Right lung (tissue), 5 donors: ENCODE results near the gene RASEF. TPM values are rescaled to one million over a fixed set of nuclear protein-coding genes. Genes with fewer than 3 reads are reported as not detected.

Experiments
- DNase-seq, 2 donors: peaks; one replicate each; pipeline ENCODE4 v3.0.0-alpha.2; 2013
- polyA plus RNA-seq, 5 donors: library from polyadenylated mRNA; unstranded; fragments of 120-200 nt; gene quantifications; one replicate each; pipeline versions ENCODE4 v1.2.1 to v1.2.3, GENCODE V29; 2013; ENCODE audit warnings: inconsistent platforms in 1 of 5, low replicate concordance in 1 of 5; ENCODE audit not compliant: insufficient read length in 5 of 5, insufficient read depth in 1 of 5

The RASEF gene
- polyA plus RNA-seq, 5 donors = 7.2 to 9.1 (median 8.5) TPM

- no peak for DNase-seq
Measured at GRCh38 chr9:83013867-83014605, 48.9 kb downstream of the RASEF start.

- peak; percentile 20 to 29 for DNase-seq
Measured at GRCh38 chr9:83012922-83013838, 49.8 kb downstream of the RASEF start.

- peak; percentile 33 to 39 for DNase-seq
Measured at GRCh38 chr9:83012168-83012921, 50.6 kb downstream of the RASEF start.

- DNase-seq = no peak
Measured at GRCh38 chr9:83011611-83012010, 51.3 kb downstream of the RASEF start.

- no peak for DNase-seq
Measured at GRCh38 chr9:83007521-83008300, 55.2 kb downstream of the RASEF start.

GRCh38 chr9:83006378-83006777, 56.6 kb downstream of the RASEF start:
- DNase-seq = no peak

DNA sequence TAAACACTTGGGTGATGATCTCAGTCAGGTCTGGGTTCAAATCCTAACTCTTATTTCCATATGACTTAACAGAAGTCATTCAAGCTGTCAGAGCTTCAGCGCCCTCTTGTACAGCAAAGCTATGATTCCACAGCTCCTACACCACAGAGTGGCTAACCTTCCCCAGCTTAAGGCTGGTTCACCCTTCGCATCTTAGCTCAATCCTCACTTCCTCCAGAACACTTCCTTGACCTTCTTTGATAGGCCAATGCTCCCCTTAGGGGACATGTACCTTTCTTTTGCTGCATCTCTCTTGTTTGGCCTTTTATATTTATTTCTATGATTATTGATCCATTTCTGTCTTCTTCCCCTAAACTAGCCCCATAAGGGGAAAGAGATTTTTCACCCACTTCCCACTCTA, 57.0 kb downstream of the RASEF start:
- no peak for DNase-seq

DNA sequence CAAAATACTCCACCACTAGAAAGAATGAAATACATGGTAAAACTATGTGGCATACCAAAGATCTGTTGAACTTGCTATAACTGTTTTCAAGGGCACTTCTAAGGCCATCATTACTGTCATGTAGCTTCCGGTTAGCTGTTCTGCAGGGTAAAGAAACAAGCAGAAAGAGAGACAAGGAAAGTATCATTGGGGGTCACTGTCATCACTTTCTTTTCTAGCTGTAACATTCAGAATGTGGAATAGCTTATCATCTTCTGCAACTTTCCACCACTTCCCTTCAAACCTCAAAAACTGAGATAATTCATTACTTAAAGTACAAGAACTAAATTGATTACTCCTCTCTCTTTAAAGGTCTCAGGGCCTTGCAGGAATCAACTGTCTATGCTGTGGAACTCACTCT, 57.6 kb downstream of the RASEF start:
- no peak for DNase-seq

DNA sequence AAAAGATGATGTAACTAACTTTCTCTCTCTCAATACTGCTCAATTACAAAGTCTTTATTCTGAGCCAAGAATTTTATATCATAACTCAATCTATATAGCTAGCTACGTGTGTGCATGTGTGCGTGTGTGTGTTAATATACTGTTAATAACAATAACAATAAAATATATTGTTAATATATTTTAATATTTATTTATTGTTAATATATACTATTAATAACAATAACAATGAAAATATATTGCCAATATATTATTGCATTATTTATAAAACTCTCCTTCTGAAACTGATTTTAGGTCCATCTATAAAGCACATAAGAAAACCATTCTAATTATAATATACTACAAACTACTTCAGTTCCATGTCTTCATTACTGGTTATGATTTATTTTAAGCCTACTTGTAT, 60.6 kb downstream of the RASEF start:
- DNase-seq = no peak

DNA sequence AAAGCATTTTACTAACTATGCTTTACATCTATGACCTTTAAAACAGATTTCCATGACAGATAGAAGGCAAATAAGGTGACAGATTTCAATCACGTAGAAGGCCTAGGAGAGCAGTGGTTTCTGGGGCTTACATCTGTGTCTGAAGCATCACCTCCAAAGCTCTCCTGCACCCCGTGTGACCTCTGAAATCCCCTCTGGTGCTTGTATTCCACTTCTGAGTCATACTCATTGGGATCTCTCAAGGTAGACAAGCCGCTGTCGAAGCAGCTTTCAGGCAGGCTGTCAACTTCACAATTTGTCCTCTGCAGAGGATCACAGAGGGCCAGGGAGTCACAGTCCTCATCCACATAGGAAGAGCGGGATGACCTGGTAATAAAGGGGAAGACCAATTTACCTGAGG, 62.2 kb downstream of the RASEF start:
- no peak for DNase-seq

DNA sequence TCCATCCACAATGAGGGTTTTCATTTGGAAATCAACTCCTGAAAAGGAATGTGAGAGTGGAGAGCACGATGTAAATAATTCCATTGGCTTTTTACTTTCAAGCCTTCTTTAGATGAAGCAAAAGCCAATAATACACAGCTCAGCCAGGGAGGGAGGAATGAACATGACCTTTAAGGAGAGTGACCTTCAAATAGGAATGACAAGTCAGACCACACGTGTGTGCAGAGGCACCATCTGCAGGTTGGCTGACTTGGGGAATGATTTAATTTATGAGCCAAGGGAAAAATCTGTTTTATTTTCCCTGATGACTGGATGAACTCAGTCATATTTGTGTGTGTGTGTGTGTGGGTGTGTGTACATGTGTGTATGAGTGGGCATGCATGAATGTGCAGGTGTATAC, 64.5 kb downstream of the RASEF start:
- DNase-seq = no peak

DNA sequence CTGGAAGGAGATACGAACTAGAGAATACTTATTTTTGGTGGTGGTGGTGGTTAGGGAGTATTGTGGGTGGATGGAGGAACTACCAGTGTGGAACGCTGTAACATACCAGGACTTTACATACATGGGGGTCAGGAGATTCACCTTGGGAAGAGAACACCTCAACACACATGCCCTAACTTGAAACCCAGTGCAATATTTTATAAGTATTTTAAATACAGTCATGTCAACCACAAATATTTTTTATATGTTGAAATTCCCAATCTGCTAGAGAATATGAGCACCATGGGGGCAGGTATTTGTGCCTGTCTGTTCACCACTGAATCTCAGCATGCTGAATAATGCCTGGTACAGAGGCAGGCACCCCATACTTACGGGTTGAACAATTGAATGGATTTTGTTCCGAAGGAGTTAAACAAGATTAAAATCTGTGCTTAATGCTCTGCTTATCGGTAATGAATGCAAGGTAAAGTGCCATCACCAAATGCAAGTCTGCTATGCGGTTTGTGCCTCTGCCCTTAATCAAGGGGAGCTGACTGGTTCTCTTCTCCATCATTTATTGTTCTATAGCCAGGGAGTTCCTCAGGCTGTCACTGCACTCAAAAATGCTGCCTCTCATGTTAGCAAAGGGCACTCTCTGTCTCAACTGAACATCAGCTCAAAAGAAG, 65.3 kb downstream of the RASEF start:
- no peak for DNase-seq

DNA sequence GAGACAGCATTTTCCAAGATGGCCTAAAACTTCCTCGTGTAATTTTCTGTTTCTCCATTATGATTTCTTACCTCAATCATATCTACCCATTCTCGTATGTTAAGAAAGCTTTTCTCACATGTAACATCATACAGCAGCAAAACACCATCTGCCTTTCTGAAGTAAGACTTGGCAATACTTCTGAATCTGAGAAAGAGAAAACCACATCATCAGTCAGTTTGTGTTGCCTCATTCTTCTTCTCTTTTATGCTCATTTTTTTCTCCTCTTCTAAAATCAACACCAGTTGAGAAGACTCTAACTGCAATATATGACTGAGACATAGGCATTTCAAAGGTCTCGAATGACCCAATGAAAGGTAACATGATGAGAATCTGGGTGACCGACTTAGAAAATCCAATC, 66.0 kb downstream of the RASEF start:
- DNase-seq = no peak

DNA sequence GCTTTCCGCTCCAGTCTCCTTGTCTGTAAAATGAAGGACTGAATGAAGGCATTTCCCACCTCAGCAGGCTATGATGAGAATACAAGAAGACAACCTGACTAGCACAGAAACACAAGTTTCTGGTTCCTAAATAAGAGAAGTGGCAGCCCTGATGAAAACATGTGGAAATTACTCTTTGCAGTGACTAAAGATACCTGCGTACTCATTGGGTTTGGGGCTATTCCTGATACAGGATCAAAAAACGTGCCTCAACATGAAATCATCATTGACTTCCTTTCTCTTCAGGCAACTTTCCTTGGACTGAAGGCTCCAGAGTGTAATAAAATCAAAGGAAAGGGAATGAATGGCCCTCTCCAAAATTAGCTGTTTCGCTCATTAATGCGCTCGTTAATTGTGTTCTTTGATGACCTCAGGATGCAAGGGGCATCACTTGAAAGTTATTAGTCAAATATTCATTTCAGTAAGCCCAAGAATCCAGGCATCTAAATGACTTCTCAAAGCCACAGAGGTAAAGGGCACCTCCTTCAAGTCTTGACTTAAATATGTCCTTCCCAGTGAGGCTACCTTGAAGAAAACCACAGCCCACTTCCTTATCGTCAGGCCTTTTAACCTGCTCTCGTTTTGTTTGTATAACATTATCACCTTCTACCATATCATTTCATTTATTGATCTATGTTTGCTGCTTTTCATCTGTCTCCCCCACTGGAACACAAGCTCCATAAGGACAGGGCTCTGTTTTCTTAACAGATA, 68.9 kb downstream of the RASEF start:
- no peak for DNase-seq

DNA sequence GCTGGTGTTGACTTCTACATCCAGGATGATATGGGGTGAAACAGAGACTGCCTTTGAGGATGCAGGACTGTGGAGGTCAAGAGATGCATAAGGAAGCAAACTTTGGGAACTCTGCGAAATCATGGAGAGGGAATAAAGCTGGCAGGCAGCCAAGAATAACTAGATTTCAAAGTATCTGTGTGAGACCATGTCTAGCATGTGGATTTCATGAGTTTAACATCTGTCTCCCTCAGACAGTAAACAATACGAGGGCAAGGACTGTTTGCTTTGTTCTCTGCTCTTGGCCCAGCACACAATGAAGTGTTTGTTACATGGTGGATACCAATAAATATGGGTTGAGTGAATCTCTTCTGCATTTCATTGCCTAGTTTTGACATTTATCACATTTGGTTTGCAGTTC, 71.3 kb downstream of the RASEF start:
- peak; percentile 28 to 32 for DNase-seq

- DNase-seq = no peak
Measured at GRCh38 chr9:82989929-82990328, 73.0 kb downstream of the RASEF start.

DNA sequence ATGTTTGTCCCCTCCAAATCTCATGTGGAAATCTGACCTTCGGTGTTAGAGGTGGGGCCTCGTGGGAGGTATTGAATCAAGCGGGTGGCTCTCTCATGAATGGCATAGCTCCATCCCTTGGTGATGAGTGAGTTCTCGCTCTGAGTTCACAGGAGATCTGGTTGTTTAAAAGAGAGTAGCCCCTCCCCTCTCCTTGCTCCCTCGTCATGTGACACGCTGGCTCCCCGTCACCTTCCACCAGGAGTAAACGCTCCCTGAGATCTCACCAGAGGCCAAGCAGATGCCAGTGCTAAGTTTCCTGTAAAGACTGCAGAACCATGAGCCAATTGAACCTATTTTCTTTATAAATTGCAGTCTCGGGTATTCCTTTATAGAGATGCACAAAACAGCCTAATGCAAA, 74.5 kb downstream of the RASEF start:
- no peak for DNase-seq

DNA sequence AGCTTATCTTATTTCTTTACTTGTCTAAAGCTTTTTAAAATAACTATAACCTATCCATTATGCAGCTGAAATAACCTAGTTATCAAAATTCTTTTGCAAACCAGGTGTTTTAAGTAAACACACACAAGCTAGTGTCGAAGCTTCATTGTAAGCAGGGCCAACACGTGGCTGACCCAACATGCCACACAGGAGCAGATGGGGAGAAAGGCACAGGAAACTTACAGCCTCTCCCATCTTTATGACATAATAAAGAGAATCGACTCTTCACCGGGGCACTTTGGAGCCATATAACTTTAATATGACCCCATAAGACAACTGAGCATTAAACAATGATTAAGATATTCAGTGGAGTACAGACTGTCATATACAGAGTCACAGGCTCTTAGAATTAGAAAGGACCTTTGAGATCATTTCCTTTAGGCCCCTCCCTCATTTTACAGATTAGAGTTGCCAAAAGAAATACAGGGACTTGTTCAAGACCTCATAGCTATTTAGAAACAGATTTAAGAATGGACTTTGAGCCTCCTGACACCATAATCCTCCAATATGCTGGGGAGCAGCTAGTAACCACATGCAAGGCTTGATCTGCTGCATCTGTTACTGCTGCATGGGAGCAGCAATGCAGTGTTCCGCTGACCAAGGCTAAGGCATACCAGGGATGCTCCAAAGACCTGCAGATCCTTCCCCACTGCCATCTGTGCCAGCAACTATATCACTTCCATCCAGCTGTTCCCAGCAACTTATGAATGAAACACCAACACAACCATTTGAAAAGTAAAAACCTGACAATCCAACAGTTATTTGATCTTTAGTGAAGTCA, 75.4 kb downstream of the RASEF start:
- no peak for DNase-seq

GRCh38 chr9:82981552-82981951, 81.4 kb downstream of the RASEF start:
- DNase-seq = no peak
